HG02870 (cell line): ENCODE data around the gene CHST14.

Source experiments
- ATAC-seq: cut with Tn5 transposase; IDR thresholded peaks from one replicate; pipeline ENCODE4 v1.9.1; 2021; ENCODE audit warnings: mild to moderate bottlenecking, moderate library complexity; ENCODE audit not compliant: unreplicated experiment

The CHST14 gene

DNA sequence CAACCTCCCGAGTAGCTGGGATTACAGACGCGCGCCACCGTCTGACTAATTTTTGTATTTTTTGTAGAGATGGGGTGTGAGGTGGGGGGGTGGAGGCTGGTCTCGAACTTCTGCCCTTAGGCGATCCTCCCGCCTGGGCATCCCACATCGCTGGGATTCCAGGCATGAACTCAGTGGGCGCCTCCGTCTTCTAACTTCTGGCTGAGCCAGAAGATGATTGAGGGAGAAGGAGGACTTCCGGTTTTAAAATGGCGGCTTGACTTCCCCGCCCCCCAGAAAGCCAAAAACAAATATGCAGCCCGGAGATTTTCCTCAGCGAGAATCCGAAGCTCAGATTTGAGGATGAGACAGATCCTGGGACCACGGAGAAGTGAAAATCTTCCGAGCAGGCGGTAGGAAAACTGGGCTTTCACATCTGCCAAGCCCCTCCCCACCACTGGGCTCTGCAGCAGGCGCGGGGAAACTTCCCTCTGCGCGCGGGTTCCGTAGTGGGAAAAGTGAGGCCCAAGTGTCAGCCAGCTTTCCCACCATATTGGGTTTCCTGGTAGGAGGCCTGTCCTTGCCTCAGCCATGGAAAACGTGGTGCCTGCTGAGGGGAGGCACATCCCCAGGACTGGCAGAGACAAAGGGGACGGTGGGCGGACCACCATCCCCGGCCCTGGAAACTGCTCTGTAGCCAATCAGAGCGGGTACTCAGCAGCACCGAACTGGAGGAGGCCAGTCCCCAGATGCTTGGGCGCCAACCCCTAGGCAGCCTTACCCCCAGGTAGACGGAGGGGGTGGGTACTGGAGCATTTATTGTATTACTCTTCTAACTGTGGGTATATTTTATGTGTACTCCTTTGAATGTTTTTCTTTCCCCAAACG, 17.3 kb downstream of the CHST14 start:
- ATAC-seq, result no peak

DNA sequence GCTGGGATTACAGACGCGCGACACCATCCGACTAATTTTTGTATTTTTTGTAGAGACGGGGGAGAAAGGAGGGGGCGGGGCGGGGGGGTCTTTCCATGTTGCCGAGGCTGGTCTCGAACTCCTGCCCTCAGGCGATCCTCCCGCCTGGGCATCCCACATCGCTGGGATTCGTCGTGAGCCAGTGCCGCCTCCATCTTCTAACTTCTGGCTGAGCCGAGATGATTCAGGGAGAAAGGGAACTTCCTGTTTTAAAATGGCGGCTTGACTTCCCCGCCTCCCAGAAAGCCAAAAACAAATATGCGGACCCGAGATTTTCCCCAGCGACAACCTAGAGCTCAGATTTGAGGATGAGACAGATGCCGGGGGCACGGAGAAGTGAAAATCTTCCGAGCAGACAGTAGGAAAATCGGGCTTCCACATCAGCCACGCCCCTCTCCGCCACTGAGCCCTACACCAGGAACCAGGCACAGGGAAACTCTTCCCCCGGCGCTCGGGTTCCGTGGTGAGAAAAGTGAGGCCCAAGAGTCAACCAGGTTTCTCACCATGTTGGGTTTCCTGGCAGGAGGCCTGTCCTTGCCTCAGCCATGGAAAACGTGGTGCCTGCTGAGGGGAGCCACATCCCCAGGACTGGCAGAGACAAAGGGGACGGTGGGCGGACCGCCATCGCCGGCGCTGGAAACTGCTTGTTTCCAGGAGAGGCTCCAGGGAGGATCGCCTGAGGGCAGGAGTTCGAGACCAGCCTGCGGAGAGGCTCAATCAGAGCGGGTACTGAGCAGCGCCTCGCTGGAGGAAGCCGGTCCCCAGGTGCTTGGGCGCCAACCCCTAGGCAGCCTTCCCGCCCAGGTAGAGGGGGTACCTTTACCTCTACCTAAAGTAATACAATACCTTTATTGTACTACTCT, 18.7 kb downstream of the CHST14 start:
- no peak for ATAC-seq

DNA sequence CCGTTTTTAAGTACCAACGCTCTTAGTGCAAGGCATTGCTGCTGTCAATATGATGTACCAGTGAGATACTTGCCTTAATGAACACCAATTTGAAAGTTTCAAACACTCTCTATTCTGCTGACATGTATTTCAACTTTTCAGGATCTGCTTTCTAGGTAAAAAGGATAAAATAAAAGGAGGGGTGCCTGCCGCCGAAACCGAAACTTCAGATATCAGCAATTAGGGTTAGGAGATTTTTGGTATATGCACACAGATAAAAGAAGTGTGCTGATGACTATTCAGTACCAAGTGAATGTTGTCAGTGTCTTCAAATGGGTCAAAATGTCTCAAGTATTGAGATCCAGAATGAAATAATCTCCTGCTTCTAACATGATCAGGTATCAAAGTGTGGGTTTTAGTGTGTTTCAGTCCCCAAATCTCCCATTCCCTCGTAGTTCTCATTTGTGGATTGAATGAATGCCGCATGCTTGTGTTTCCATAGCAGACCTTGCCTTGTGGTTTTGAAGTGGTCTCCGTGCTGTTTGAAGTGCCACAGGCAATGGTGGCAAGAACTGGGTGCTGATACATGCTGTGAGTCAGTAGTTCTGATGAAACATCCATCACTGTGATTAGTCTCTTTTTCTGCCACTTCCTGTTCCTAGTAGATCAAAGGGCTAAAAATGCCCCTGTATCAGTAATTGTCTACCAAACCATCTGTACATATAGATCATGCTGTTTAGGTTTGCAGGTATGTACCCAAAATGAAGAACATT, 22.5 kb downstream of the CHST14 start:
- no peak for ATAC-seq

DNA sequence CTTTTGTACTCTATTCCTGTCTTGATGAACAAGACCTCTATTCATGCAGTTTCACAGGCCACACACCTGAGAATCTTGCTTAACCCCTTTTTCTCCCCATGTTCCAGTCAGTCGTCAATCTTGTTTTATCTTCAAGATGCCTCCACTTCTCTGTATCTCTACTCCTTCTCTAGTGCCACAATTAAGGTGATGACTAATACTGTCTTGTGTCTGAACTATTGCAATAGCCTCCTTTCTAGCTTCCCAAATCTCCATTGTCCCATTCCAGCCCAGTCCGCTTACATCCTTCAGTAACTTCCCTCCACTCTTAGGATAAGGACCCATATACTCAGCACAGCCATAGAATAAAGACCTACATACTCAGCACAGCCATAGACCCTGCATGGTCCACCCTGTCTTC, 24.7 kb downstream of the CHST14 start:
- ATAC-seq, result no peak

DNA sequence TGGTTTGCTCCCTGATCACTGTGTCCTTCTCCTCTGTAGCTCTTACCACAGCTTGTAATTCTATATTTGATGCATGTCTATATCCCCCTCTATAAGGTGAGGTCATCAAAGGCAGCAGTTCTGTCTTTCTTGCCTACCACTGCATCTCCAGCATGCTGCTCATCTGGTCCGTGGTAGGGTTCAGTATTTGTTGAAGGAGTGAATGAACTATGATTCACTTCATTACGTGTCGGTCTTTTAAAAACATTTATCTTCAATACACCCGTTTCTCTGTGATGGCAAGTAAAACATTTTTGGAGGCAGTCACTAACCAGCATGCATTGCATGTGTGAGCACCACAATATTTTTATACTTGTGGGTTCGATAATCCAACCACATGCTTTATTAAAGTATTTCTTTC, 27.6 kb downstream of the CHST14 start:
- no peak for ATAC-seq

DNA sequence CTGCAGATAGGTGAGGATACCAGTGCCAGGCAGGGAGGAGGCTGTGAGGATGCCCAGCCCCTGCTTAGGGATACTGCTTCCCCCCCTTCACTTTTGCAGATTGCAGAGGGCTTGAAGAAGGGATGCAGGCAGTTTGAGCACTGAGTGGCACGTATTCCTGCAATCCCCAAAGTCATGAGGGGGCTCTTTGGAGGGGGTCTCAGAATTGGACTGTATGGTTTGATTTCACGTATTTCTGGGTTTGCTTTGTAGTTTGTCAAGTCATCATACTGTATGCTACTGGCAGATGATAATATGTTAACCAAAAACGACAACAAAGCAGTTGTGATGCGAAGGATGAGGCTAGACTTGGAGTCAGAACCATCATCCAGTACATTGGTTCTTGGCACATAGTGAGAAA, 28.1 kb downstream of the CHST14 start:
- ATAC-seq, result no peak

DNA sequence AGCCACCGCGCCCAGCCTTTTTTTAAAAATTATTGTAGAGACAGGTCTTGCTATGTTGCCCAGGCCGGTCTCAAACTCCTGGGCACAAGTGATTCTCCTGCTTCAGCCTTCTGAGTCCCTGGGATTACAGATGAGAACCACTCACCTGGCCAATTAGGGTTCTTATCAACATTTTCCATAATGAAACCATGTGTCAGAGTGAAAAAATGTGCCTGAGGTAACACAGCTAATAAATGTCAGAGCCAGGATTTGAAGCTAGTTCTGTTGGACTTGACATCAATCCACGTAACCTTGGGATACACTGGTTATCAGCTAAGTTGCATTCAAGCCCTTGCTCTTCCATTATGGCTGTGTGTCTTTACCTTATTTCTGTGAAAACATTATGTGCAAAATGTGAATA, 29.1 kb downstream of the CHST14 start:
- ATAC-seq, result no peak

DNA sequence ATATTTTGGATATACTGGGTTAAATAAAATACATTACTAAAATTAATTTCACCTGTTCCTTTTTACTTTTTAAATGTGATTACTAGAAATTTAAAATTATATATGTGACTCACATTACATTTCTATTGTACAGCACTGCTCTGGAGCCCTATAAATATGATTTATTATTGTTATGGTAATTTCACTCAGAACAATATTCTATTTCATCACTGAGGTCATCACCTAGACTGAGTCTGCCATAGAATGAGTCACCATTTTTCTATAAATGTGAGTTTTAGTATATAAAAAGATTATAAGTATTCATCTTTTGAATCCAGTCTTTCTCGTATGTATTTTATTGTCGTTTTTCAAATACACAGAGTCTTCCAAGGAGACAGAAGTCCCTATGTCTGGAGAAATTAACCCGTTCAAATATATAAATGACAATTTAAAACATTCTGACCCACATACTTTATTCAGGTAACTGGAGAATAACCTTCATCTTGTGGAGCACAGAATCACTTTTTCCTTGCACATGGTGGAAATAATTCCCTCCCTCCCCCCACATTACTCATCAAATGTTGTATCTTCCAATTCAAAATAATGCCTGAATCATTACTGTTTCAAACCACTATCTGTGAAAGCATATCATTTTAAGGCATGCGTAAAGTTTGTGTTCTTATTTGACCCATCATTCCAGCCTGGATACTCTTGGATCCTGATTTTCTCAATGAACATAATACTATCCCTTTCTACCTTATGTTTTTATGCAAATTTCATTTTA, 30.0 kb downstream of the CHST14 start:
- ATAC-seq, result no peak

DNA sequence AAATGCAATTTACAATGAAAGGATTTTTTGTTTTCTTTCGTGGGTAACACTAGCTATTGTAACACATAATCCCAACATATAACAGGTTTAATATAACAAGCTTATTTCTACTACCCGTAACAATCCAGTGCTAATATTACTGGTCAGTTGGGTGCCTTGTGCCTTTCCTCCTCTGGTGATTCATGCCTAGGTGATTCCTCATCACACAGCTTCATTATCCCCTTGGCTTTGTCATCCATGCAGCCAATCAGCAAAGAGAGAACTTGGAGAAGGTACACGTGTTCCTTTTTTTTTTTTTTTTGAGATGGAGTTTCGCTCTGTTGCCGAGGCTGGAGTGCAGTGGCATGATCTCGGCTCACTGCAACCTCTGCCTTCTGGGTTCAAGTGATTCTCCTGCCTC, 30.7 kb downstream of the CHST14 start:
- no peak for ATAC-seq

DNA sequence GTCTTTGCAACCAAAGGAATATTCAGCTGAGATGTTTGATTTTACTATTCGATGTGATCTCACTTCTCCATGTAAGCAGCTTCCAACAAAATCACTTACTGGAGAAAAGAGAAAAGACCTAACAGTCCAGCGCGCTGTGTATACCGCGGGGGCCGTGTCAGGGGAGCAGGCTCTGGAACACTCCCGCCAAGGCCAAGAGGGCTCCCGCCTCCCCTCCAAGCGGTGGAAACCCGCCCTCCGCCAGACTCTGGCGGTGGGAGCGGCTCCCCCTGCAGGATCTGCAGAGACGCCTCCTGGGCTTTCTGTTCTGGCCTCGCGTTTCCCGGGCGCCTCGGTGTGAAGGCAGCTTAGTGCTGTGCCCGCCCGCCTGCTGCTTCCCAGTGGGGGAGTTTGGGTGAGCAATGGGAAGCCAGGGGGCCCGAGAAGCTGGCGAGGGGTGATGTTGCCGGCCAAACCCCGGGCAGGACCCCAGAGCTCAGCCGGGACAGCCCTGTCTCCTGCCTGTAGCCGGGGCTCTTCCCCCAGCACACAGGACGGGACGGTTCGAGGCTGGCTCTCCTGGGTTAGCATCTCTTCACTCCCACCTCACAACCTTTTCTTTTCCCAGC, 36.3 kb downstream of the CHST14 start:
- ATAC-seq, result no peak

DNA sequence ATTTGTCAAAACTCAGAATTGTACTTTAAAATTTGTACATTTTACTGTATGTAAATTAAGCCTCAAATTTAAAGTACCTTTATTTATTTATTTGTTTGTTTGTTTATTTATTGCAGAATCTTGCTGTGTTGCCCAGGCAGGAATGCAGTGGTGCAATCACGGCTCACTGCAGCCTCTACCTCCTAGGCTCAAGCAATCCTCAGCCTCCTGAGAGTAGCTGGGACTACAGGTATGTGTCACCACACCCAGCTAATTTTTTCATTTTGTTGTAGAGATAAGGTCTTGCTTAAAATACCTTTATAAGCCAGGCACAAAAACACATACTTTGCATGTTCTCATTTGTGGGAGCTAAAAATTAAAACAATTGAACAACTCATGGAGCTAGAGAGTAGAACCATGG, 37.4 kb downstream of the CHST14 start:
- ATAC-seq, result no peak

DNA sequence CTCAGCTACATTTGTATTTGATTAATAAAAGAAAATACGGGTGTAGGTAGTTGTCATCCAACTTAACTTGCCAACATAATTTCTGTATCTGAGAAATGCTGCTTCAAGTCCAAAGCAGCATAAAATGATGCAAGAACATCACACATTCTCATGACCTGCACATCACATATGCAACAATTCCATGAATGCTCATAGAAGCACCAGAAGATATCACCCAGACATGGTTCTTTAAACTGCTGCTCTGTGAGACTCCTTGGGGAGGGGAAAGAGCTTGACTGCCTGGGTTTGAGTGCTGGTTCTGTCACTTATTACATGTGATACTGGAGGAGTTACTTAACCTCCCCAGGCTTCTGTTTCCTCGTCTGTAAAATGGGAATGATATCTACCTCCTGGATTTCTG, 39.4 kb downstream of the CHST14 start:
- ATAC-seq, result no peak

DNA sequence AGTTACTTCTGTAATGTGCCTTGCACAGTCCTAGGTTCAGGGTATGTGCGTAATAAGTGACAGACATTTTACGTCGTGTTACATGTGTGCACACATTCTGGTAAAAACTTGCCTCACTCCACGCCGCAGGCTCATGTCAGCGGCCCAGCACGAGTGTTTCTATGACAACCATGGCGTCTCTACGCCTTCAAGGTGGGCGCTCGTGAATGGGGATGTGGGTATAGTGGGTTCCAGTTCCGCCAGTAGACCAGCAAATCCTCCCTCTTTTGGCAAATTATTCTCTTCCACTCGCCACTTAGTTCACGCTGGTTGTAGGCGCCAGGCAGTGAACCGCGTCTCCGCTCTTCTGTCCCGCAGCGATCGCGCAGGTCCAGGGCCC, 40.3 kb downstream of the CHST14 start:
- ATAC-seq, result no peak

DNA sequence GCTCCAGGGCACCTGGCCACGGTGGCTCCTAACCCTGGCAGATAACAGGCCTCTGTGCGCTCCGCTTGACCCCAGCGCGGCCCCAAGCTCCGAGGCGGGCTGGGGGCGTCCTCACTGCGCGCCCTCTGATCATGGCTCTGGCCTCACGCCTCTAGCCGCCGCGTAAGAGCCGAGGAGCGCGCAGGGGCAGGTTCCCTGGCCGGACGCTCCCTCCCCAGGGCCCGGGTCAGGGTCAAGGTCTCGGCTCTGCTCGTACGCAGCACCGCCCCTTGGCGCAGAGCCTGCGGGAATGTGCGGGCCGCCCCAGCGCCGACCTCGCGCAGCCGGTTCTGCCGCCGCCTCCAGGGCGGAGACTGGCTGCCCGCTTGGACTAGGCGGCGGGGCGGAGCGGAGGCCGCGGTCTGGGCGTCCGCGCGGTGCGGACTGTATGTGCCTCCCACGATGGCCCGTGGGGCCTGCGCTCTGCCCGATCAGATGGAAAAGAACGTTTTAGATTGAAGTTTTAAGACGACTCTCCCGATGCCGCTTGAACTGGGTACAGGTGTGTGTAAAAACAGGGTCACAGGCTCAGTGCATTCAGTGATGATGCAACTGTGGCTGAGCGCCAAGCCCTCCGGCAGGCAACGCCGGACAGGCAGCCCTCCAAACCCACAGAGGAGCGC, 40.8 kb downstream of the CHST14 start:
- ATAC-seq, result no peak

DNA sequence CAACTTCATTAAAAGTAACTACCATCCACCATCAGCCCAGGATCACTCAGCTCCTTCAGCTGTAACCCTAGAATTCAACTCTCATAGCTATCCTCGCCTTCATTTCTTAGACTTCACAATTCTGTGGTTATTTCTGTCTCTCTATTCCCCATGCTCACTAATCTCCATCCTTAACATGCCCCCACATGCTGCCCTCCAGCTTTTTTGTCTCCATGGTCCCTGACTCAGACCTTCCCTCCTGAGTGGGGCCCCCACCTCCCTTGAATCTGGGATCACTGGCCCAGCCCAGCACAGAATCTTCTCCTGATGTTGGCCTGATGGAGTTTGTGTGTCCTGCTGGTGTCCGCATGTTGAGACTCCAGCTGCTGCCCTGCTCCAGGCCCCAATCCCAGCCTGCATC, 41.7 kb downstream of the CHST14 start:
- ATAC-seq, result no peak

DNA sequence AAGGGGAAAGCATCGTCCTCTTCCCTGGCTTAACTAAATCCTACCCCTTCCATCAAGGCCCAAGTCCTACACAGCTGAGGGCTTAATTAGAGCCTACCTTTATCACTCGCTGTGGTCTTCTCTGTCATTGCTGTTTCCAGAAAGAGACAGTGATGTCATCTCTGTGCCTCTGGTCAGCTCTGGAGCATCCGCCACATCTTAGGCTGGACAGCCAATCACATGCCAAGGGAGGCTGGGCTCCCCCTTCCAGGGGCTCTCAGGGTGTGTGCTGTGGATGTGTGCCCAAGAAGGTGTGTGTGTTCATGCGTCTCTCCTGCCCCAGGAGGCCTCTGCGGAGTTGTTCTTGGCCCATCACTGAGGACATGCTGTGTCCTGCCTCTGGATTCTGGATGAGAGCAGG, 42.8 kb downstream of the CHST14 start:
- no peak for ATAC-seq

DNA sequence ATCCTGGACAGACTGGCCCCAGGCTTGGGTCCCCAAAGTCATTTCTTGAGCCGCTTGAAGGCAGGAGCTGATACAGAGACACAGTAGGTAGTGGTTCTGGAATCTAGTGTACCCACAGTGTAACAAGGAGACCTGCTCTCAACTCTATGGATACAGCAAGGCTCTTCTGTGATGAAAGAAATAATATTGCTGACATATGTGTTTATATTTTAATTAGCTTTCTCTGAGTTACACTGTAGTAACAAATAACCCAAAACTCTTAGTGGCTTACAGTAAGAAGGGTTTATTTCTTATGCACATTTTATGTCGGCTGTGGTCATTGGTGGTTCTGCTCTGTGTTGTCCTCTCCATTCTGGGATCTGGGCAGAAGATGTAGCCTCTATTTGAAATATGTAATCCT, 45.5 kb downstream of the CHST14 start:
- ATAC-seq, result no peak
